BJ (cell line): ENCODE measurements around the gene HM13. TPM values are rescaled to one million over a fixed set of nuclear protein-coding genes. Genes with fewer than 3 reads are reported as not detected.

ENCODE experiments used
- CTCF ChIA-PET: fragments of 350-600 bp; formaldehyde crosslinking; extraction: SDS; loops from one replicate; lab custom pipeline; 2021; ENCODE audit warnings: antibody characterized with exemption, inconsistent platforms; lab: Yijun Ruan, JAX
- POLR2A ChIA-PET: fragments of 300-600 bp; sonication (Branson Sonifier 250); formaldehyde crosslinking; extraction: SDS; loops from one replicate; lab custom pipeline; 2021; ENCODE audit warnings: antibody characterized with exemption; lab: Charles Lee
- DNase-seq: peaks from one replicate; pipeline ENCODE4 v3.0.0-alpha.2; 2011; ENCODE audit warnings: low read depth
- H3K27me3 ChIP-seq: 2 replicates; pipeline ENCODE4 v1.6.0; 2011; ENCODE audit warnings: low read length; ENCODE audit not compliant: control insufficient read depth, insufficient read depth
- H3K36me3 ChIP-seq: 2 replicates; pipeline ENCODE4 v1.5.1; 2011; ENCODE audit warnings: low read length; ENCODE audit not compliant: control insufficient read depth, insufficient read depth
- H3K4me3 ChIP-seq: 2 replicates; pipeline ENCODE4 v1.5.1; 2011; ENCODE audit warnings: low read depth, mild to moderate bottlenecking, control low read depth, low read length
- CTCF ChIP-seq: IDR thresholded peaks from 2 replicates; pipeline ENCODE4 v1.5.1; 2011; ENCODE audit warnings: low read depth, mild to moderate bottlenecking, control low read depth, inconsistent platforms, low read length, moderate library complexity; ENCODE audit not compliant: insufficient read depth
- polyA plus RNA-seq: library from polyadenylated mRNA; depleted of rRNA; stranded (reverse); fragments of >200 nt; gene quantifications from 2 replicates; pipeline ENCODE4 v1.2.3, GENCODE V29; 2011; rRNA removed
- small RNA-seq: library from RNA; depleted of rRNA; stranded (forward); fragments of <200 nt; gene quantifications from one replicate; pipeline ENCODE3, GENCODE V24; 2012; ENCODE audit warnings: low replicate concordance, low read depth; ENCODE audit not compliant: insufficient read length

Gene HM13
- polyA plus RNA-seq, 1 experiment = 324 TPM

- no peaks in the 10 kb centered on the region for H3K36me3 ChIP-seq
- H3K4me3 ChIP-seq = no peak overlapping the region
- ChIA-PET CTCF (interaction anchor here (1.6 to 20.1 kb wide), 2 partner anchors 48 to 60 kb away, joined by 6 to 667 read pairs; no protein-coding TSS in a partner anchor), POLR2A (no interaction called here)
- no peak for DNase-seq
- H3K27me3 ChIP-seq = no peaks in the 10 kb centered on the region
- no peak for TF ChIP-seq CTCF
These were observed 103.3 kb downstream of the HM13 start for GRCh38 chr20:31617432-31618104.

Small RNA genes lying within 50 kb of the gene (small RNA-seq; reads per million reads assigned to genes)
- not detected for gene MIR3193

Other genes starting within 250 kb of the HM13 start
- gene DEFB116, start 205.9 kb upstream of the HM13 start, polyA plus RNA-seq = not detected in 2 replicates
- gene DEFB118, start 145.8 kb upstream of the HM13 start, polyA plus RNA-seq = not detected in 2 replicates
- gene DEFB119, start 123.9 kb upstream of the HM13 start, polyA plus RNA-seq = not detected in 2 replicates
- not detected in 2 replicates for gene DEFB121, start 108.2 kb upstream of the HM13 start, polyA plus RNA-seq
- not detected in 2 replicates for gene DEFB123, start 73.8 kb upstream of the HM13 start, polyA plus RNA-seq
- gene DEFB124, start 39.3 kb upstream of the HM13 start, polyA plus RNA-seq = not detected in 2 replicates
- gene REM1, start 39.2 kb upstream of the HM13 start, polyA plus RNA-seq = not detected in 2 replicates
- 126 and 135 TPM in 2 replicates for gene ID1, start 90.8 kb downstream of the HM13 start, polyA plus RNA-seq
- not detected in 2 replicates for gene COX4I2, start 123.5 kb downstream of the HM13 start, polyA plus RNA-seq
- gene BCL2L1, start 208.4 kb downstream of the HM13 start, polyA plus RNA-seq = 73.2 and 90.7 TPM in 2 replicates
- gene TPX2, start 224.8 kb downstream of the HM13 start, polyA plus RNA-seq = 29.9 and 39.2 TPM in 2 replicates